ENCODE results near the gene SULT4A1. TPM values are rescaled to one million over a fixed set of nuclear protein-coding genes. Genes with fewer than 3 reads are reported as not detected.

Gene SULT4A1
- total RNA-seq, 1 experiment from 2014 or later: 15.0 TPM

DNA sequence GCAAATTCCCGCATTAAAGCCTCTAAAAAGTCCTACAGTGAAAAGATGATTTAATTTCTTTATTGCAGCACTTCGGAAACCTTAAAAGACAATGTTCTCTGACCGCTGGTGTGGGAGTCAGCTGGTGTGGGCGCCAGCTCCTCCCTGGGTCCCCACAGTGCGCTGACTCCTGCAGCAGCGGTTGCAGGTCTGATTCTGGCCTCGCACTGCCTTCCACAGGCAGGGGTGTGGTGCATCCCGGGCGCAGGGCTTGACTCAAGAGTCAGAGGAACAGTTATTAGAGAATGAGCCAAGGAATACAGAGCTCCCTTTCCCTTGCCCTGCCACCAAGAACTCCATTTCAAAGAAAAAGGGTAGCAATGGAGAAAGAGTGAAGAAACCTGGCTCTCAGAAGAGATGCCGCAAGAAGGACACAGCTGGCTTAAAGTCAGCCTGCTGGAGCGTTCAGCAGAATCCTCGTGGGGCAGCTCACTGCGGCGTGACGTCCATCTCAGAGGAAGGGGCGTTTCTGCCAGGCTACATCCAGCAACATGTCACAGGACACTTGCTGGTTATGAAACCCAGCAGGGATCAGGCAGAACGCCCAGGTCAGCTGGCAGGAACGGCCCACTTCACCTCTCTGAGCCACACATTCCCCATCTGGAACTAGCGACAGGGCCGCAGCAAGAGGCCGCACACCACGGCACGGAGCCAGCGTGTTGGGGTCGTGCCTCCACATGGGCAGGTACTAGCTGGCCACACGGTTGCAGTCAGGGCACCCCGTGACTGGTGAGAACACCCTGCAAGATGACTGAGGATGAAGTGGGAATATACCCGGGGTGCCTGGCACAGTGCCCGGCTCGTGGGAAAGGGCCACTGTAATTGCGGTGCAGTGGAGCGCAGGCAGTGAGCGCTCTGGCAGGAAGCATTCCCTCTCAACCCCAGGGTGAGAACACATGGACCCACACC lies 32.1 kb downstream of the SULT4A1 start:
- Histone ChIP-seq H4K8ac (replicated peaks; ENCODE audit: insufficient read length, low read depth, low read length) (no peak overlapping the region), H3K9ac (ENCODE audit: extremely low read depth, insufficient read length, low read length) (no peak overlapping the region), H4K5ac (ENCODE audit: insufficient read length, low read depth, low read length) (no peak overlapping the region), H3K56ac (ENCODE audit: insufficient read length, low read depth, low read length) (no peak overlapping the region), H3K27ac (ENCODE audit: insufficient read length, low read depth, low read length) (no peak overlapping the region), H3K14ac (ENCODE audit: insufficient read depth, low read length) (no peak overlapping the region), H3K79me1 (ENCODE audit: insufficient read depth, low read depth, low read length, poor library complexity, severe bottlenecking) (no peaks in the 10 kb centered on the region), H3K4me2 (ENCODE audit: insufficient read depth, insufficient read length, low read length) (no peak overlapping the region), H2BK12ac (ENCODE audit: insufficient read length, low read depth, low read length) (no peak overlapping the region), H3T11ph (ENCODE audit: low read length) (no peak overlapping the region), H4K20me1 (ENCODE audit: control insufficient read depth, insufficient read depth, insufficient read length) (no peaks in the 10 kb centered on the region), H3K4me1 (ENCODE audit: insufficient read depth, low read length) (no peaks in the 10 kb centered on the region; the same call in 1 of the 2 replicates), H2BK15ac (ENCODE audit: low read depth, low read length) (no peak overlapping the region), H2AK5ac (ENCODE audit: insufficient read length, low read length) (no peak overlapping the region), H3K79me2 (ENCODE audit: insufficient read depth, low read length) (no peaks in the 10 kb centered on the region; the same call in 1 of the 2 replicates), H2BK5ac (ENCODE audit: insufficient read length, low read length) (no peak overlapping the region), H2BK120ac (ENCODE audit: low read depth, low read length, poor library complexity, severe bottlenecking) (no peak overlapping the region), H3K18ac (ENCODE audit: insufficient read length, low read depth, low read length) (no peak overlapping the region), H2BK20ac (ENCODE audit: low read depth, low read length, poor library complexity, severe bottlenecking) (no peak overlapping the region), H3K23me2 (ENCODE audit: insufficient read length, low read depth, low read length, poor library complexity, severe bottlenecking) (no peaks in the 10 kb centered on the region), H3K4ac (ENCODE audit: low read depth, low read length) (no peak overlapping the region), H3K9me3 (ENCODE audit: control insufficient read depth, low read depth, low read length) (no peaks in the 10 kb centered on the region), H3K23ac (ENCODE audit: insufficient read length, low read depth, low read length) (no peak overlapping the region), H2AFZ (ENCODE audit: low read length) (no peak overlapping the region), H3K27me3 (ENCODE audit: insufficient read depth, low read length) (no peaks in the 10 kb centered on the region), H4K91ac (ENCODE audit: insufficient read length, low read depth, low read length) (no peak overlapping the region)
- Mint-ChIP-seq H3K9me3 (no peaks in the 10 kb centered on the region), H3K27ac (no peak overlapping the region; a peak in 1 of 7 replicates), H3K4me3 (no peak overlapping the region; a peak in 1 of 5 replicates), H3K27me3 (ENCODE audit: low read depth) (no peaks in the 10 kb centered on the region), H3K36me3 (ENCODE audit: insufficient read depth in 1 of 3, low read depth in 3 of 3) (peaks cover 9 to 46% (median 34%) of the 10 kb centered on the region in 3 experiments; a peak in 6 of 7 replicates), H3K4me1 (peaks cover 26 to 30% of the 10 kb centered on the region in 2 experiments)
- TF ChIP-seq, protein P1, sequence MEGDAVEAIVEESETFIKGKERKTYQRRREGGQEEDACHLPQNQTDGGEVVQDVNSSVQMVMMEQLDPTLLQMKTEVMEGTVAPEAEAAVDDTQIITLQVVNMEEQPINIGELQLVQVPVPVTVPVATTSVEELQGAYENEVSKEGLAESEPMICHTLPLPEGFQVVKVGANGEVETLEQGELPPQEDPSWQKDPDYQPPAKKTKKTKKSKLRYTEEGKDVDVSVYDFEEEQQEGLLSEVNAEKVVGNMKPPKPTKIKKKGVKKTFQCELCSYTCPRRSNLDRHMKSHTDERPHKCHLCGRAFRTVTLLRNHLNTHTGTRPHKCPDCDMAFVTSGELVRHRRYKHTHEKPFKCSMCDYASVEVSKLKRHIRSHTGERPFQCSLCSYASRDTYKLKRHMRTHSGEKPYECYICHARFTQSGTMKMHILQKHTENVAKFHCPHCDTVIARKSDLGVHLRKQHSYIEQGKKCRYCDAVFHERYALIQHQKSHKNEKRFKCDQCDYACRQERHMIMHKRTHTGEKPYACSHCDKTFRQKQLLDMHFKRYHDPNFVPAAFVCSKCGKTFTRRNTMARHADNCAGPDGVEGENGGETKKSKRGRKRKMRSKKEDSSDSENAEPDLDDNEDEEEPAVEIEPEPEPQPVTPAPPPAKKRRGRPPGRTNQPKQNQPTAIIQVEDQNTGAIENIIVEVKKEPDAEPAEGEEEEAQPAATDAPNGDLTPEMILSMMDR (conservative IDR thresholded peaks at IDR 0.05): no peak
- WGBS (ENCODE audit: extremely low coverage, insufficient read length, low lambda C conversion rate): no CpG with 5 or more reads among the region's 33 CpGs
- no peak for DNase-seq

Data from H9 (cell line).